Upper lobe of left lung (tissue), 6 donors: Measurements from ENCODE around the gene ZNF219. TPM values are rescaled to one million over a fixed set of nuclear protein-coding genes. Genes with fewer than 3 reads are reported as not detected.

Source experiments
- ATAC-seq, 2 donors: fragments of 200-7000 bp; cut with Tn5 transposase; one replicate each; pipeline ENCODE4 v1.9.1; 2022; ENCODE audit warnings: mild to moderate bottlenecking in 2 of 2, moderate library complexity in 2 of 2; ENCODE audit not compliant: low FRiP score in 2 of 2
- DNase-seq, 2 donors: peaks; one replicate each; pipeline ENCODE4 v3.0.0-alpha.2; 2019 to 2020
- H3K27ac ChIP-seq, 4 donors: fragments of 200-600 bp; sonication (generic); one replicate each; pipeline ENCODE4 v1.5.1; 2016 to 2019
- H3K27me3 ChIP-seq, 4 donors: fragments of 200-600 bp; sonication (generic); one replicate each; pipeline ENCODE4 v1.5.1; 2017 to 2019
- H3K36me3 ChIP-seq, 4 donors: fragments of 200-600 bp; sonication (generic); one replicate each; pipeline ENCODE4 v1.5.1; 2016 to 2019
- H3K4me1 ChIP-seq, 4 donors: fragments of 200-600 bp; sonication (generic); one replicate each; pipeline ENCODE4 v1.5.1; 2018 to 2019
- H3K4me3 ChIP-seq, 4 donors: fragments of 200-600 bp; sonication (generic); one replicate each; pipeline ENCODE4 v1.5.1; 2017 to 2019; ENCODE audit warnings: mild to moderate bottlenecking in 2 of 4, moderate library complexity in 1 of 4
- H3K9me3 ChIP-seq, 4 donors: fragments of 200-600 bp; sonication (generic); one replicate each; pipeline ENCODE4 v1.5.1; 2018 to 2019
- CTCF ChIP-seq, 6 experiments: fragments of 450-650 bp in 4 of 6; fragments of 200-600 bp in 2 of 6; sonication (generic) in 2 of 6; IDR thresholded peaks; one replicate each; pipeline ENCODE4 v1.5.1; 2016 to 2019; ENCODE audit warnings: antibody characterized with exemption in 6 of 6
- EP300 ChIP-seq, 4 donors: sonication (generic); formaldehyde crosslinking; IDR thresholded peaks; one replicate each; pipeline ENCODE4 v1.5.1; 2017; ENCODE audit warnings: antibody characterized with exemption in 4 of 4, control low read depth in 2 of 4
- POLR2A ChIP-seq, 4 donors: fragments of 450-650 bp; IDR thresholded peaks; one replicate each; pipeline ENCODE4 v1.5.1; 2016 to 2017; ENCODE audit warnings: antibody characterized with exemption in 4 of 4, mild to moderate bottlenecking in 2 of 4
- POLR2AphosphoS5 ChIP-seq, 2 donors: sonication (generic); formaldehyde crosslinking; IDR thresholded peaks; one replicate each; pipeline ENCODE4 v1.5.1; 2017; ENCODE audit warnings: antibody characterized with exemption in 2 of 2
- WGBS, 2 donors: methylation state at CpG; one replicate each; pipeline ENCODE4 v1.1.5; 2017 to 2018; 5-methylcytosine and 5-hydroxymethylcytosine counted together
- total RNA-seq, 6 donors: library from RNA; depleted of rRNA in 4 of 6; stranded (reverse); fragments of >200 nt in 4 of 6; gene quantifications; one replicate each; pipeline versions ENCODE4 v1.1.0 to v1.2.1, GENCODE V29; 2016 to 2021
- donor health status: DM: no; HTN: no; CAD: no; lungs with moderate emphysema.
- donor health status: DM: no; HTN: yes; CAD: no; lungs with severe emphysema.

Gene ZNF219
- total RNA-seq, 6 donors from 2014 or later, result 46.1 to 97.5 (median 56.3) TPM

- DNase-seq, result no peak
- Histone ChIP-seq H3K27ac (no peak overlapping the region), H3K4me1 (peaks cover 0 to 10% (median 3%) of the 10 kb centered on the region in 4 donors), H3K36me3 (no peaks in the 10 kb centered on the region), H3K9me3 (no peaks in the 10 kb centered on the region), H3K4me3 (no peak overlapping the region), H3K27me3 (no peaks in the 10 kb centered on the region)
- 46 to 51% methylated on average over 3 of the region's 3 CpGs for WGBS, 2 donors
- TF ChIP-seq POLR2A (IDR thresholded peaks at IDR 0.05), result no peak
- no peak for TF ChIP-seq EP300 (IDR thresholded peaks at IDR 0.05)
- TF ChIP-seq POLR2AphosphoS5 (IDR thresholded peaks at IDR 0.05), result no peak
- ATAC-seq, result no peak
Measured at GRCh38 chr14:21054123-21054767, 44.2 kb downstream of the ZNF219 start.

- Histone ChIP-seq H3K36me3 (no peaks in the 10 kb centered on the region), H3K9me3 (no peaks in the 10 kb centered on the region), H3K4me3 (no peak overlapping the region), H3K4me1 (peaks cover 0 to 10% (median 3%) of the 10 kb centered on the region in 4 donors), H3K27me3 (no peaks in the 10 kb centered on the region), H3K27ac (no peak overlapping the region)
- DNase-seq (no peak), ATAC-seq (no peak)
- WGBS, 2 donors, result 88 to 91% methylated on average over 20 of the region's 20 CpGs
- no peak for TF ChIP-seq POLR2AphosphoS5 (IDR thresholded peaks at IDR 0.05)
- no peak for TF ChIP-seq CTCF (IDR thresholded peaks at IDR 0.05)
- no peak for TF ChIP-seq EP300 (IDR thresholded peaks at IDR 0.05)
- no peak for TF ChIP-seq POLR2A (IDR thresholded peaks at IDR 0.05)
Measured at GRCh38 chr14:21053184-21054122, 45.0 kb downstream of the ZNF219 start.

GRCh38 chr14:21050597-21050996, 47.9 kb downstream of the ZNF219 start:
- Histone ChIP-seq H3K4me3 (no peak overlapping the region), H3K27ac (no peak overlapping the region), H3K4me1 (peaks cover 8 to 17% (median 12%) of the 10 kb centered on the region in 4 donors), H3K9me3 (no peaks in the 10 kb centered on the region), H3K27me3 (no peaks in the 10 kb centered on the region), H3K36me3 (no peaks in the 10 kb centered on the region)
- no peak for DNase-seq
- TF ChIP-seq POLR2AphosphoS5 (IDR thresholded peaks at IDR 0.05) (no peak), CTCF (IDR thresholded peaks at IDR 0.05) (no peak), EP300 (IDR thresholded peaks at IDR 0.05) (no peak), POLR2A (IDR thresholded peaks at IDR 0.05) (no peak)
- 62 to 76% methylated on average over 3 of the region's 3 CpGs for WGBS, 2 donors
- no peak for ATAC-seq

- no peaks in the 10 kb centered on the region for H3K36me3 ChIP-seq
- H3K9me3 ChIP-seq, result no peaks in the 10 kb centered on the region
- ATAC-seq (no peak), DNase-seq (no peak)
- H3K27me3 ChIP-seq, result no peaks in the 10 kb centered on the region
- H3K4me1 ChIP-seq, result peaks cover 10 to 17% (median 14%) of the 10 kb centered on the region in 4 donors
- no peak for TF ChIP-seq CTCF (IDR thresholded peaks at IDR 0.05)
- H3K4me3 ChIP-seq, result no peak overlapping the region
- WGBS, 2 donors, result 80 to 84% methylated on average over 3 of the region's 3 CpGs
- H3K27ac ChIP-seq, result no peak overlapping the region
Measured at GRCh38 chr14:21049271-21049673, 49.2 kb downstream of the ZNF219 start.

GRCh38 chr14:21048638-21049037, 49.8 kb downstream of the ZNF219 start:
- DNase-seq (no peak), ATAC-seq (no peak)
- Histone ChIP-seq H3K4me1 (peaks cover 14 to 22% (median 17%) of the 10 kb centered on the region in 4 donors), H3K27me3 (no peaks in the 10 kb centered on the region), H3K4me3 (no peak overlapping the region), H3K36me3 (no peaks in the 10 kb centered on the region), H3K27ac (no peak overlapping the region), H3K9me3 (no peaks in the 10 kb centered on the region)
- 60 to 65% methylated on average over 2 of the region's 2 CpGs for WGBS, 2 donors
- TF ChIP-seq POLR2A (IDR thresholded peaks at IDR 0.05), result no peak
- TF ChIP-seq EP300 (IDR thresholded peaks at IDR 0.05), result no peak
- no peak for TF ChIP-seq POLR2AphosphoS5 (IDR thresholded peaks at IDR 0.05)
- no peak for TF ChIP-seq CTCF (IDR thresholded peaks at IDR 0.05)
